ENCODE results near the gene MFSD6. TPM values are rescaled to one million over a fixed set of nuclear protein-coding genes. Genes with fewer than 3 reads are reported as not detected.
"Not testable (repeated sequence)": the region's sequence is repeated elsewhere in the genome, so short reads cannot be mapped to it uniquely, and the experiment has no call there.

Gene MFSD6
- total RNA-seq, 4 donors from 2014 or later = 76.3 to 99.1 (median 83.0) TPM

GRCh38 chr2:190493095-190493494 lies 84.9 kb downstream of the MFSD6 start:
- peaks cover 0 to 53% (median 6%) of the 10 kb centered on the region in 4 donors for H3K36me3 ChIP-seq
- in situ Hi-C loops (cut with MboI; ENCODE audit: low pct_ligation_motif_present in 1 of 4, low pct_unique_long_range_greater_than_20kb in 1 of 4, low sequenced_read_pairs in 3 of 4) (no loop called here), intact Hi-C loops (cut with DNase I; ENCODE audit: low total_unique reads) (no loop called here)
- H3K4me3 ChIP-seq = no peak overlapping the region
- H3K4me1 ChIP-seq = peaks cover 0 to 7% (median 6%) of the 10 kb centered on the region in 4 donors
- no peak for DNase-seq
- no peaks in the 10 kb centered on the region for H3K27me3 ChIP-seq
- H3K9me3 ChIP-seq = peaks cover 0 to 4% of the 10 kb centered on the region in 2 donors
- no peak overlapping the region for H3K27ac ChIP-seq
- WGBS, 2 donors (ENCODE audit: low coverage in 1 of 2) = 88 to 96% methylated on average over 2 of the region's 2 CpGs
- TF ChIP-seq EP300 (IDR thresholded peaks at IDR 0.05; ENCODE audit: low read depth) = no peak
- TF ChIP-seq POLR2A (IDR thresholded peaks at IDR 0.05) = no peak

GRCh38 chr2:190494600-190495227 lies 86.6 kb downstream of the MFSD6 start:
- DNase-seq; H3K27ac ChIP-seq; H3K4me1 ChIP-seq; H3K9me3 ChIP-seq; H3K27me3 ChIP-seq; H3K4me3 ChIP-seq; in situ Hi-C loops (cut with MboI; ENCODE audit: low pct_ligation_motif_present in 1 of 4, low pct_unique_long_range_greater_than_20kb in 1 of 4, low sequenced_read_pairs in 3 of 4); intact Hi-C loops (cut with DNase I; ENCODE audit: low total_unique reads): not testable (repeated sequence)
- peaks cover 0 to 45% (median 4%) of the 10 kb centered on the region in 4 donors for H3K36me3 ChIP-seq
- 71 to 74% methylated on average over 3 of the region's 3 CpGs for WGBS, 2 donors (ENCODE audit: low coverage in 1 of 2)

- Histone ChIP-seq H3K27ac (no peak overlapping the region), H3K4me1 (peaks cover 0 to 20% (median 9%) of the 10 kb centered on the region in 4 donors), H3K4me3 (no peak overlapping the region), H3K9me3 (no peaks in the 10 kb centered on the region), H3K27me3 (no peaks in the 10 kb centered on the region), H3K36me3 (peaks cover 0 to 21% (median 0%) of the 10 kb centered on the region in 4 donors)
- TF ChIP-seq POLR2AphosphoS5 (IDR thresholded peaks at IDR 0.05) (no peak), POLR2A (IDR thresholded peaks at IDR 0.05) (no peak), EP300 (IDR thresholded peaks at IDR 0.05; ENCODE audit: low read depth) (no peak), CTCF (IDR thresholded peaks at IDR 0.05) (no peak)
- DNase-seq = no peak
- intact Hi-C loops (cut with DNase I; ENCODE audit: low total_unique reads) (no loop called here), in situ Hi-C loops (cut with MboI; ENCODE audit: low pct_ligation_motif_present in 1 of 4, low pct_unique_long_range_greater_than_20kb in 1 of 4, low sequenced_read_pairs in 3 of 4) (no loop called here)
- 79 to 84% methylated on average over 4 of the region's 4 CpGs for WGBS, 2 donors (ENCODE audit: low coverage in 1 of 2)
These were observed 89.3 kb downstream of the MFSD6 start for GRCh38 chr2:190497428-190497827.

- DNase-seq = no peak
- H3K36me3 ChIP-seq = peaks cover 0 to 19% (median 0%) of the 10 kb centered on the region in 4 donors
- H3K9me3 ChIP-seq = no peaks in the 10 kb centered on the region
- intact Hi-C loops (cut with DNase I; ENCODE audit: low total_unique reads) = no loop called here
- H3K4me1 ChIP-seq = peaks cover 0 to 23% (median 12%) of the 10 kb centered on the region in 4 donors
- H3K4me3 ChIP-seq = no peak overlapping the region
- WGBS, 2 donors (ENCODE audit: low coverage in 1 of 2) = 100% methylated on average over 1 of the region's 1 CpG
- in situ Hi-C loops (cut with MboI; ENCODE audit: low pct_ligation_motif_present in 1 of 4, low pct_unique_long_range_greater_than_20kb in 1 of 4, low sequenced_read_pairs in 3 of 4) = no loop called here
- TF ChIP-seq POLR2AphosphoS5 (IDR thresholded peaks at IDR 0.05) (no peak), CTCF (IDR thresholded peaks at IDR 0.05) (no peak), EP300 (IDR thresholded peaks at IDR 0.05; ENCODE audit: low read depth) (no peak), POLR2A (IDR thresholded peaks at IDR 0.05) (no peak)
- no peaks in the 10 kb centered on the region for H3K27me3 ChIP-seq
- no peak overlapping the region for H3K27ac ChIP-seq
These were observed 91.1 kb downstream of the MFSD6 start for GRCh38 chr2:190499273-190499672.

- Histone ChIP-seq H3K27me3 (no peaks in the 10 kb centered on the region), H3K9me3 (no peaks in the 10 kb centered on the region), H3K27ac (peak overlapping the region in 1 of 4 donors; percentile 16), H3K4me1 (peaks cover 0 to 22% (median 8%) of the 10 kb centered on the region in 4 donors), H3K36me3 (peaks cover 0 to 19% (median 0%) of the 10 kb centered on the region in 4 donors), H3K4me3 (no peak overlapping the region)
- intact Hi-C loops (cut with DNase I; ENCODE audit: low total_unique reads) = no loop called here
- no peak for DNase-seq
- 33 to 59% methylated on average over 1 to 5 of the region's 7 CpGs for WGBS, 2 donors (ENCODE audit: low coverage in 1 of 2)
- TF ChIP-seq EP300 (IDR thresholded peaks at IDR 0.05; ENCODE audit: low read depth) (no peak), CTCF (IDR thresholded peaks at IDR 0.05) (no peak), POLR2A (IDR thresholded peaks at IDR 0.05) (no peak), POLR2AphosphoS5 (IDR thresholded peaks at IDR 0.05) (no peak)
- in situ Hi-C loops (cut with MboI; ENCODE audit: low pct_ligation_motif_present in 1 of 4, low pct_unique_long_range_greater_than_20kb in 1 of 4, low sequenced_read_pairs in 3 of 4) = loop anchor here in 2 of 4 donors (25.0 kb wide), 2 partner anchors 113 to 413 kb away; no protein-coding TSS in a partner anchor
These were observed 91.9 kb downstream of the MFSD6 start for GRCh38 chr2:190500054-190500502.
